Breast epithelium (tissue), 4 donors: ENCODE results near the gene SPRED2. TPM values are rescaled to one million over a fixed set of nuclear protein-coding genes. Genes with fewer than 3 reads are reported as not detected.

Source experiments
- DNase-seq, 2 donors: peaks; one replicate each; pipeline ENCODE4 v3.0.0-alpha.2; 2019; ENCODE audit warnings: low spot score in 2 of 2
- H3K27ac ChIP-seq, 2 donors: fragments of 200-600 bp; sonication (generic) in 1 of 2; one replicate each; pipeline ENCODE4 v1.5.1; 2016 to 2019; ENCODE audit warnings: mild to moderate bottlenecking in 1 of 2
- H3K27me3 ChIP-seq, 2 donors: fragments of 200-600 bp; sonication (generic) in 1 of 2; one replicate each; pipeline versions ENCODE4 v1.5.1 to v1.6.0; 2017 to 2019; ENCODE audit warnings: control low read depth in 1 of 2, mild to moderate bottlenecking in 1 of 2
- H3K36me3 ChIP-seq: fragments of 200-600 bp; one replicate; pipeline ENCODE4 v1.5.1; 2019
- H3K4me1 ChIP-seq, 2 donors: fragments of 200-600 bp; sonication (generic); one replicate each; pipeline ENCODE4 v1.5.1; 2016 to 2019; ENCODE audit warnings: control low read depth in 1 of 2
- H3K4me3 ChIP-seq, 3 donors: fragments of 200-600 bp; sonication (generic); 1 replicate in 2 of 3; 2 replicates in 1 of 3; pipeline ENCODE4 v1.5.1; 2016 to 2019; ENCODE audit warnings: mild to moderate bottlenecking in 3 of 3, moderate library complexity in 2 of 3
- H3K9me3 ChIP-seq, 2 donors: fragments of 200-600 bp; sonication (generic) in 1 of 2; one replicate each; pipeline ENCODE4 v1.5.1; 2016 to 2019; ENCODE audit warnings: control low read depth in 1 of 2
- CTCF ChIP-seq, 3 donors: fragments of 450-650 bp; IDR thresholded peaks; one replicate each; pipeline ENCODE4 v1.5.1; 2016 to 2017; ENCODE audit warnings: antibody characterized with exemption in 3 of 3, mild to moderate bottlenecking in 3 of 3, moderate library complexity in 3 of 3
- POLR2A ChIP-seq: fragments of 450-650 bp; IDR thresholded peaks from one replicate; pipeline ENCODE4 v1.6.1; 2016; ENCODE audit warnings: antibody characterized with exemption, mild to moderate bottlenecking, moderate library complexity
- POLR2AphosphoS5 ChIP-seq, 3 donors: sonication (generic); formaldehyde crosslinking; IDR thresholded peaks; one replicate each; pipeline ENCODE4 v1.6.1; 2017; ENCODE audit warnings: antibody characterized with exemption in 3 of 3
- intact Hi-C: fragments of 100-400 bp; cut with DNase I; formaldehyde crosslinking; loops from one replicate; pipeline ENCODE4 v1.15.1; 2023; ENCODE audit warnings: low total_unique reads
- total RNA-seq, 3 donors: library from RNA; depleted of rRNA; stranded (reverse); fragments of >200 nt; gene quantifications; one replicate each; pipeline ENCODE4 v1.1.0, GENCODE V29; 2016

SPRED2 gene
- total RNA-seq, 3 donors from 2014 or later, result 14.6 to 25.2 (median 25.2) TPM

GRCh38 chr2:65456064-65456463 is 23.7 kb upstream of the SPRED2 start:
- TF ChIP-seq POLR2A (no peak), POLR2AphosphoS5 (IDR thresholded peaks at IDR 0.05) (no peak), CTCF (IDR thresholded peaks at IDR 0.05) (no peak)
- no peaks in the 10 kb centered on the region for H3K27me3 ChIP-seq
- DNase-seq, result no peak

GRCh38 chr2:65453916-65454315 is 21.5 kb upstream of the SPRED2 start:
- Histone ChIP-seq H3K4me1 (no peaks in the 10 kb centered on the region), H3K36me3 (no peaks in the 10 kb centered on the region), H3K9me3 (no peaks in the 10 kb centered on the region), H3K27ac (no peak overlapping the region), H3K27me3 (no peaks in the 10 kb centered on the region), H3K4me3 (no peak overlapping the region)
- intact Hi-C loops, result no loop called here
- DNase-seq, result peak in 1 of 2 donors; percentile 29
- TF ChIP-seq CTCF (IDR thresholded peaks at IDR 0.05), result no peak
- TF ChIP-seq POLR2A, result no peak
- no peak for TF ChIP-seq POLR2AphosphoS5 (IDR thresholded peaks at IDR 0.05)

More at GRCh38 chr2:65456064-65456463, 23.7 kb upstream of the SPRED2 start:
- no peaks in the 10 kb centered on the region for H3K9me3 ChIP-seq
- no peaks in the 10 kb centered on the region for H3K4me1 ChIP-seq
- no peaks in the 10 kb centered on the region for H3K36me3 ChIP-seq
- intact Hi-C loops, result no loop called here
- H3K4me3 ChIP-seq, result no peak overlapping the region
- H3K27ac ChIP-seq, result no peak overlapping the region

- intact Hi-C loops, result no loop called here
- Histone ChIP-seq H3K27me3 (no peaks in the 10 kb centered on the region), H3K4me3 (no peak overlapping the region), H3K9me3 (no peaks in the 10 kb centered on the region), H3K27ac (peak overlapping the region in 1 of 2 donors; percentile 25), H3K4me1 (no peaks in the 10 kb centered on the region), H3K36me3 (no peaks in the 10 kb centered on the region)
- DNase-seq, result no peak
- TF ChIP-seq POLR2A (no peak), CTCF (IDR thresholded peaks at IDR 0.05) (no peak), POLR2AphosphoS5 (IDR thresholded peaks at IDR 0.05) (no peak)
Measured at GRCh38 chr2:65452150-65452895, 19.9 kb upstream of the SPRED2 start.

- intact Hi-C loops, result no loop called here
- Histone ChIP-seq H3K27ac (no peak overlapping the region), H3K4me1 (no peaks in the 10 kb centered on the region), H3K9me3 (no peaks in the 10 kb centered on the region), H3K36me3 (no peaks in the 10 kb centered on the region), H3K4me3 (no peak overlapping the region), H3K27me3 (no peaks in the 10 kb centered on the region)
- DNase-seq, result no peak
- no peak for TF ChIP-seq CTCF (IDR thresholded peaks at IDR 0.05)
- no peak for TF ChIP-seq POLR2A
- no peak for TF ChIP-seq POLR2AphosphoS5 (IDR thresholded peaks at IDR 0.05)
Measured at GRCh38 chr2:65450810-65451209, 18.4 kb upstream of the SPRED2 start.

- Histone ChIP-seq H3K27me3 (no peaks in the 10 kb centered on the region), H3K4me3 (no peak overlapping the region), H3K27ac (no peak overlapping the region), H3K9me3 (no peaks in the 10 kb centered on the region), H3K36me3 (no peaks in the 10 kb centered on the region), H3K4me1 (no peaks in the 10 kb centered on the region)
- DNase-seq, result no peak
- TF ChIP-seq POLR2AphosphoS5 (IDR thresholded peaks at IDR 0.05) (no peak), POLR2A (no peak), CTCF (IDR thresholded peaks at IDR 0.05) (no peak)
- intact Hi-C loops, result no loop called here
Measured at GRCh38 chr2:65450393-65450792, 18.0 kb upstream of the SPRED2 start.
